ENCODE results near the gene KRT23. TPM values are rescaled to one million over a fixed set of nuclear protein-coding genes. Genes with fewer than 3 reads are reported as not detected.

KRT23 gene
- total RNA-seq, 1 donor, result 1.7 TPM

- H3K4me3 ChIP-seq (ENCODE audit: low read depth, low read length), result no peak overlapping the region
- no peak for TF ChIP-seq CTCF (IDR thresholded peaks at IDR 0.05; ENCODE audit: insufficient read depth, low read depth, low read length)
- no peak for DNase-seq (ENCODE audit: low read depth)
Observed at GRCh38 chr17:40951011-40951622, 13.7 kb upstream of the KRT23 start.

- TF ChIP-seq CTCF (IDR thresholded peaks at IDR 0.05; ENCODE audit: insufficient read depth, low read depth, low read length), result no peak
- H3K4me3 ChIP-seq (ENCODE audit: low read depth, low read length), result no peak overlapping the region
- no peak for DNase-seq (ENCODE audit: low read depth)
Observed at GRCh38 chr17:40950176-40950575, 12.7 kb upstream of the KRT23 start.

- TF ChIP-seq CTCF (IDR thresholded peaks at IDR 0.05; ENCODE audit: insufficient read depth, low read depth, low read length), result no peak
- no peak overlapping the region for H3K4me3 ChIP-seq (ENCODE audit: low read depth, low read length)
- DNase-seq (ENCODE audit: low read depth), result no peak
Observed at GRCh38 chr17:40949418-40949817, 12.0 kb upstream of the KRT23 start.

GRCh38 chr17:40947929-40948328, 10.5 kb upstream of the KRT23 start:
- TF ChIP-seq CTCF (IDR thresholded peaks at IDR 0.05; ENCODE audit: insufficient read depth, low read depth, low read length), result no peak
- no peak overlapping the region for H3K4me3 ChIP-seq (ENCODE audit: low read depth, low read length)
- no peak for DNase-seq (ENCODE audit: low read depth)

- no peak overlapping the region for H3K4me3 ChIP-seq (ENCODE audit: low read depth, low read length)
- DNase-seq (ENCODE audit: low read depth), result no peak
- no peak for TF ChIP-seq CTCF (IDR thresholded peaks at IDR 0.05; ENCODE audit: insufficient read depth, low read depth, low read length)
Observed at GRCh38 chr17:40945414-40945813, 8.0 kb upstream of the KRT23 start.

GRCh38 chr17:40944531-40944930, 7.1 kb upstream of the KRT23 start:
- TF ChIP-seq CTCF (IDR thresholded peaks at IDR 0.05; ENCODE audit: insufficient read depth, low read depth, low read length), result no peak
- DNase-seq (ENCODE audit: low read depth), result no peak
- no peak overlapping the region for H3K4me3 ChIP-seq (ENCODE audit: low read depth, low read length)

- no peak overlapping the region for H3K4me3 ChIP-seq (ENCODE audit: low read depth, low read length)
- DNase-seq (ENCODE audit: low read depth), result no peak
- TF ChIP-seq CTCF (IDR thresholded peaks at IDR 0.05; ENCODE audit: insufficient read depth, low read depth, low read length), result no peak
Observed at GRCh38 chr17:40942553-40942952, 5.1 kb upstream of the KRT23 start.

Data from fibroblast of villous mesenchyme (primary cell).